Lower lobe of right lung (tissue), 2 donors: ENCODE data around the gene MYO1A. TPM values are rescaled to one million over a fixed set of nuclear protein-coding genes. Genes with fewer than 3 reads are reported as not detected.
A peak's percentile ranks its signal among the peaks of the same experiment; 100 is the strongest.
"Not testable (repeated sequence)": the region's sequence is repeated elsewhere in the genome, so short reads cannot be mapped to it uniquely, and the experiment has no call there.

Source experiments
- ATAC-seq, 2 donors: fragments of 200-7000 bp; cut with Tn5 transposase; one replicate each; pipeline ENCODE4 v1.9.1; 2020 to 2022; ENCODE audit warnings: mild to moderate bottlenecking in 2 of 2, moderate library complexity in 2 of 2
- DNase-seq: peaks from one replicate; pipeline ENCODE4 v3.0.0-alpha.2; 2020
- H3K27ac ChIP-seq: fragments of 200-600 bp; one replicate; pipeline ENCODE4 v1.8.0; 2022
- H3K27me3 ChIP-seq: fragments of 200-600 bp; one replicate; pipeline ENCODE4 v1.8.0; 2022; ENCODE audit warnings: low read depth
- H3K36me3 ChIP-seq: fragments of 200-600 bp; one replicate; pipeline ENCODE4 v1.8.0; 2022; ENCODE audit warnings: mild to moderate bottlenecking
- H3K4me1 ChIP-seq: fragments of 200-600 bp; one replicate; pipeline ENCODE4 v1.8.0; 2022
- H3K4me3 ChIP-seq: fragments of 200-600 bp; one replicate; pipeline ENCODE4 v1.8.0; 2022; ENCODE audit warnings: mild to moderate bottlenecking
- H3K9me3 ChIP-seq: fragments of 200-600 bp; one replicate; pipeline ENCODE4 v1.8.0; 2022
- CTCF ChIP-seq: fragments of 200-600 bp; IDR thresholded peaks from one replicate; pipeline ENCODE4 v1.8.0; 2022; ENCODE audit warnings: antibody characterized with exemption, mild to moderate bottlenecking
- intact Hi-C: fragments of 100-400 bp; cut with DNase I; formaldehyde crosslinking; loops from one replicate; pipeline ENCODE4 v1.11.0; 2022
- total RNA-seq: library from RNA; stranded (reverse); fragmentation: NEBNext Ultra II Directional; extraction: Animal tissue kit (Norgen Biotek cat#: 25700); gene quantifications from one replicate; pipeline ENCODE4 v1.2.1, GENCODE V29; 2021
- donor health status: DM: no; HTN: yes; CAD: no; lungs with severe emphysema.

MYO1A gene
- total RNA-seq, 1 donor from 2014 or later = 2.9 TPM

DNA sequence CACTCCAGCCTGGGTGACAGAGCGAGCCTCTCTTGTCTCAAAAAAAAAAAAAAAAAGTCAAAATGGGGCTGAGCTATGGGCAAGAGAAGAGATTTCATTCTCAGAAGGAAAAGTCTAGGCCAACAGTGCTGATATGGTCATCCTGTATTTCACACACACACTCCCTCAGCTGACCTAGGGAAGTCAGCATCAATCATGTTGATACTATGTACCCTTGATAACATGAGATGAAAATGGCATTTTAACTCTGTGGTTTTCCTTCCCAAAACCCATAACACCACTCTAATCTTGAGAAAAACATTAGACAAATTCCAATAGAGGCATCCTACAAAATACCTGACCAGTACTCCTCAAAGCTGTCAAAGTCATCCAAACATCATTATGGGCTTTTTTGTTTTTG lies 30.9 kb upstream of the MYO1A start:
- DNase-seq (no peak), ATAC-seq (no peak)
- Histone ChIP-seq H3K27me3 (no peaks in the 10 kb centered on the region), H3K9me3 (no peaks in the 10 kb centered on the region), H3K4me3 (no peak overlapping the region), H3K27ac (no peak overlapping the region), H3K4me1 (peaks cover 27% of the 10 kb centered on the region), H3K36me3 (no peaks in the 10 kb centered on the region)
- intact Hi-C loops = no loop called here
- no peak for TF ChIP-seq CTCF

GRCh38 chr12:57079821-57080220 lies 29.9 kb upstream of the MYO1A start:
- ATAC-seq = no peak
- no peak overlapping the region for H3K4me3 ChIP-seq
- intact Hi-C loops = no loop called here

GRCh38 chr12:57078519-57079404 lies 28.8 kb upstream of the MYO1A start, which contains the start of gene NEMP1:
Gene NEMP1, minus strand, starts transcription at chr12:57078791. Its CDS starts 46 bp downstream, at chr12:57078745.
- no peaks in the 10 kb centered on the region for H3K27me3 ChIP-seq
- peak within 1 kb of the TSS; percentile 87 for H3K27ac ChIP-seq
- H3K4me3 ChIP-seq = peak within 1 kb of the TSS; percentile 98
- intact Hi-C loops = no loop called here
- ATAC-seq = peak; percentile 100
- peak; percentile 97 for DNase-seq
- H3K9me3 ChIP-seq = no peaks in the 10 kb centered on the region
- H3K36me3 ChIP-seq = no peaks in the 10 kb centered on the region
- H3K4me1 ChIP-seq = peaks cover 19% of the 10 kb centered on the region
- no peak for TF ChIP-seq CTCF

More at GRCh38 chr12:57079821-57080220, 29.9 kb upstream of the MYO1A start:
- H3K27me3 ChIP-seq = no peaks in the 10 kb centered on the region
- H3K9me3 ChIP-seq = no peaks in the 10 kb centered on the region
- peak overlapping the region; percentile 87 for H3K27ac ChIP-seq
- no peak for DNase-seq
- TF ChIP-seq CTCF = no peak
- no peaks in the 10 kb centered on the region for H3K36me3 ChIP-seq
- H3K4me1 ChIP-seq = peaks cover 19% of the 10 kb centered on the region

DNA sequence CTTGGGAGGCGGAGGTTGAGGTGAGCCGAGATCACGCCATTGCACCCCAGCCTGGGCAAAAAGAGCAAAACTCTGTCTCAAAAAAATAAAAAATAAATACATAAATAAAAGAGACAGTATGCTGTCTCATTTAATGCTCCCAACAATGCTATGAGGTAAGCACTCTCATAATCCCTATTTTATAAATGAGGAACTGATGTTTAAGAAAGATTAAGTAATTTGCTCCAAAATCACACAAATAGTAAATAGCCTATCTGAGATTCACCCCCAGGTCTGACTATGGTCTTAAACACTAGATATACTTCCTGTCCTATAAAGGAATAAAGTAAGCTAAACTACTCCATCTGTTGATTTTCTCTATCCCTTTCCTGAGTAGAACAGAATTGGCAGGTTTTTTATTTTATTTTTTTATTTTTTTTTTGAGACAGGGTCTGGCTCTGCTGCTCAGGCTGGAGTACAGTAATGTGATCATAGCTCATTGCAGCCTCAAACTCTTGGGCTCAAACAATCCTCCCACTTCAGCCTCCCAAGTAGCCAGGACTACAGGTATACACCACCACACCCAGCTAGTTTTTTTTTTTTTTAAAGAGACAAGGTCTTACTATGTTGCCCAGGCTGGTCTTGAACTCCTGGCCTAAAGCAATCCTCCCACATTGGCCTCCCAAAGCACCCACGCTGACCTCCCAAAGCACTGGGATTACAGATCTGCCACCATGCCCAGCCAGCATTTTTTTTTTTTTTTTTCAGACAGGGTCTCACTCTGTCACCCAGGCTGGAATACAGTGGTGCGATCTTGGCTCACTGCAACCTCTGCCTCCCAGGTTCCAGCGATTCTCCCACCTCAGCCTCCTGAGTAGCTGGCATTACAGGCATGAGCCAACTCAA lies 23.9 kb upstream of the MYO1A start:
- H3K4me1 ChIP-seq = peaks cover 21% of the 10 kb centered on the region
- H3K27ac ChIP-seq, H3K27me3 ChIP-seq, H3K4me3 ChIP-seq, ATAC-seq, H3K9me3 ChIP-seq, DNase-seq, intact Hi-C loops: not testable (repeated sequence)
- H3K36me3 ChIP-seq = peaks cover 28% of the 10 kb centered on the region

DNA sequence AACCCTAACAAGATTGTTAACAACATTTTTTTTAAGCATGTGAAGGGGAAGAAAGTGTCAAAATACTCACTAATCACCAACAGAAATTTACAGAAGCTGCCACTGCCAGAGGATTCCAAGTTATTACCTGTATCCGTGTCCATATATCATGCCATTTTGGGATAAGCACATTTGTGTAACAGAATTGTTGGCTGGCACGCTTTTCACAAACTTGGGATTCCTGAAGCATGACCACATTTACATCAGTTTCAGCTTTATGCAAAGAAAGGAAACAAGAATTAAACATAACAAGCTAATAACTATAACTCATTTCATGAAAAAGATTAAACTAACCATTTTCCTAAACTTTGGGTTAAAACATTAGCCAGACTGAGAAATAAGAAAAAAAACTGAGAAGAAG lies 22.7 kb upstream of the MYO1A start:
- TF ChIP-seq CTCF = no peak
- ATAC-seq = no peak

More for the DNA sequence above, 22.7 kb upstream of the MYO1A start:
- Histone ChIP-seq H3K4me1 (peaks cover 15% of the 10 kb centered on the region), H3K36me3 (peaks cover 38% of the 10 kb centered on the region), H3K9me3 (no peaks in the 10 kb centered on the region), H3K4me3 (no peak overlapping the region), H3K27me3 (no peaks in the 10 kb centered on the region), H3K27ac (no peak overlapping the region)
- no peak for DNase-seq
- intact Hi-C loops = no loop called here
